CD14-positive monocyte (primary cell): ENCODE data around the gene INHA. TPM values are rescaled to one million over a fixed set of nuclear protein-coding genes. Genes with fewer than 3 reads are reported as not detected.

ENCODE experiments used
- DNase-seq, 3 donors: peaks; one replicate each; pipeline ENCODE4 v3.0.0-alpha.2; 2011 to 2022
- H2AFZ ChIP-seq: 2 replicates; pipeline ENCODE4 v1.6.0; 2012; ENCODE audit warnings: mild to moderate bottlenecking, low read depth, low read length, inconsistent platforms; ENCODE audit not compliant: insufficient read depth, poor library complexity, severe bottlenecking
- H3K27ac ChIP-seq, 2 donors: 1 replicate in 1 of 2; 2 replicates in 1 of 2; pipeline ENCODE4 v1.5.1; 2012 to 2013; ENCODE audit warnings: low read length in 2 of 2, control low read depth in 1 of 2, inconsistent platforms in 1 of 2, low read depth in 1 of 2, mild to moderate bottlenecking in 1 of 2
- H3K27me3 ChIP-seq, 2 donors: one replicate each; pipeline versions ENCODE4 v1.6.0 to v1.6.1; 2011 to 2013; ENCODE audit warnings: low read length in 2 of 2; ENCODE audit not compliant: control insufficient read depth in 2 of 2, insufficient read depth in 2 of 2
- H3K36me3 ChIP-seq, 2 donors: replicated peaks in 1 of 2; 1 replicate in 1 of 2; 2 replicates in 1 of 2; pipeline versions ENCODE4 v1.5.1 to v1.6.1; 2012 to 2013; ENCODE audit warnings: low read length in 2 of 2, control low read depth in 1 of 2, inconsistent platforms in 1 of 2, mild to moderate bottlenecking in 1 of 2; ENCODE audit not compliant: insufficient read depth in 2 of 2, control insufficient read depth in 1 of 2
- H3K4me1 ChIP-seq, 2 donors: 1 replicate in 1 of 2; 2 replicates in 1 of 2; pipeline versions ENCODE4 v1.5.1 to v1.6.1; 2012 to 2013; ENCODE audit warnings: low read length in 2 of 2, control low read depth in 1 of 2, inconsistent platforms in 1 of 2, mild to moderate bottlenecking in 1 of 2, moderate library complexity in 1 of 2; ENCODE audit not compliant: insufficient read depth in 2 of 2, control insufficient read depth in 1 of 2
- H3K4me2 ChIP-seq: replicated peaks from 2 replicates; pipeline ENCODE3; 2012; ENCODE audit warnings: low read length, moderate library complexity, mild to moderate bottlenecking; ENCODE audit not compliant: poor library complexity, severe bottlenecking; ENCODE audit errors: extremely low read depth
- H3K4me3 ChIP-seq, 3 experiments: fragments of 200-600 bp in 1 of 3; sonication (generic) in 1 of 3; replicated peaks in 1 of 3; 1 replicate in 2 of 3; 2 replicates in 1 of 3; pipeline ENCODE4 v1.5.1; 2011 to 2013; ENCODE audit warnings: low read length in 3 of 3, mild to moderate bottlenecking in 3 of 3, control low read depth in 2 of 3, low read depth in 2 of 3, inconsistent platforms in 1 of 3, moderate library complexity in 1 of 3
- H3K79me2 ChIP-seq: 2 replicates; pipeline ENCODE4 v1.6.0; 2012; ENCODE audit warnings: mild to moderate bottlenecking, control low read depth, inconsistent platforms, low read length, moderate library complexity; ENCODE audit not compliant: insufficient read depth
- H3K9ac ChIP-seq: 2 replicates; pipeline ENCODE4 v1.6.0; 2017; ENCODE audit warnings: low read length, mild to moderate bottlenecking; ENCODE audit not compliant: insufficient read depth, poor library complexity, severe bottlenecking
- H3K9me3 ChIP-seq, 2 donors: replicated peaks in 1 of 2; 1 replicate in 1 of 2; 2 replicates in 1 of 2; pipeline versions ENCODE4 v1.5.1 to v1.6.1; 2012 to 2013; ENCODE audit warnings: low read length in 2 of 2, control low read depth in 1 of 2; ENCODE audit not compliant: control insufficient read depth in 1 of 2, insufficient read depth in 1 of 2
- H4K20me1 ChIP-seq: 2 replicates; pipeline ENCODE4 v1.6.0; 2012; ENCODE audit warnings: mild to moderate bottlenecking, low read length, control low read depth, moderate library complexity; ENCODE audit not compliant: insufficient read depth
- H3K27ac Mint-ChIP-seq, 7 donors: one replicate each; pipeline ENCODE4 v1.8.0; 2020; ENCODE audit warnings: mild to moderate bottlenecking in 7 of 7, mixed read lengths in 7 of 7, moderate library complexity in 6 of 7, inconsistent platforms in 2 of 7
- H3K27me3 Mint-ChIP-seq, 3 donors: one replicate each; pipeline ENCODE4 v1.8.0; 2021 to 2022; ENCODE audit warnings: low read depth in 3 of 3, mild to moderate bottlenecking in 3 of 3, mixed read lengths in 3 of 3, moderate library complexity in 3 of 3, inconsistent platforms in 1 of 3
- H3K36me3 Mint-ChIP-seq, 2 donors: one replicate each; pipeline ENCODE4 v1.8.0; 2020; ENCODE audit warnings: mixed read lengths in 2 of 2, inconsistent platforms in 1 of 2, mild to moderate bottlenecking in 1 of 2
- H3K4me1 Mint-ChIP-seq: one replicate; pipeline ENCODE4 v1.8.0; 2020; ENCODE audit warnings: mild to moderate bottlenecking, mixed read lengths
- H3K4me3 Mint-ChIP-seq, 2 donors: one replicate each; pipeline ENCODE4 v1.8.0; 2020; ENCODE audit warnings: mild to moderate bottlenecking in 2 of 2, mixed read lengths in 2 of 2, moderate library complexity in 1 of 2
- H3K9me3 Mint-ChIP-seq, 7 donors: one replicate each; pipeline ENCODE4 v1.8.0; 2020 to 2022; ENCODE audit warnings: mixed read lengths in 7 of 7, mild to moderate bottlenecking in 6 of 7, moderate library complexity in 6 of 7, inconsistent platforms in 2 of 7
- WGBS: methylation state at CpG from one replicate; pipeline ENCODE4 v1.1.5; 2013; ENCODE audit warnings: missing lambda C conversion rate; ENCODE audit not compliant: insufficient coverage; 5-methylcytosine and 5-hydroxymethylcytosine counted together
- intact Hi-C, 2 donors: fragments of 100-400 bp; cut with micrococcal nuclease; formaldehyde crosslinking; loops; one replicate each; pipeline versions ENCODE4 v1.15.0 to v1.15.1; 2023
- polyA plus RNA-seq, 3 donors: library from polyadenylated mRNA; depleted of rRNA in 1 of 3; unstranded in 2 of 3; stranded (reverse) in 1 of 3; fragments of 300-500 nt in 2 of 3; fragments of >200 nt in 1 of 3; fragmentation: Illumina TruSeq in 2 of 3; gene quantifications; 1 replicate in 2 of 3; 2 replicates in 1 of 3; pipeline ENCODE4 v1.2.3, GENCODE V29; 2012 to 2021
- TF ChIP-seq, protein P1 (sequence below): fragments of 200-600 bp; IDR thresholded peaks from one replicate; pipeline ENCODE4 v1.8.0; 2022; ENCODE audit warnings: antibody characterized with exemption, mild to moderate bottlenecking

Gene INHA
- polyA plus RNA-seq, 3 donors = not detected

DNA sequence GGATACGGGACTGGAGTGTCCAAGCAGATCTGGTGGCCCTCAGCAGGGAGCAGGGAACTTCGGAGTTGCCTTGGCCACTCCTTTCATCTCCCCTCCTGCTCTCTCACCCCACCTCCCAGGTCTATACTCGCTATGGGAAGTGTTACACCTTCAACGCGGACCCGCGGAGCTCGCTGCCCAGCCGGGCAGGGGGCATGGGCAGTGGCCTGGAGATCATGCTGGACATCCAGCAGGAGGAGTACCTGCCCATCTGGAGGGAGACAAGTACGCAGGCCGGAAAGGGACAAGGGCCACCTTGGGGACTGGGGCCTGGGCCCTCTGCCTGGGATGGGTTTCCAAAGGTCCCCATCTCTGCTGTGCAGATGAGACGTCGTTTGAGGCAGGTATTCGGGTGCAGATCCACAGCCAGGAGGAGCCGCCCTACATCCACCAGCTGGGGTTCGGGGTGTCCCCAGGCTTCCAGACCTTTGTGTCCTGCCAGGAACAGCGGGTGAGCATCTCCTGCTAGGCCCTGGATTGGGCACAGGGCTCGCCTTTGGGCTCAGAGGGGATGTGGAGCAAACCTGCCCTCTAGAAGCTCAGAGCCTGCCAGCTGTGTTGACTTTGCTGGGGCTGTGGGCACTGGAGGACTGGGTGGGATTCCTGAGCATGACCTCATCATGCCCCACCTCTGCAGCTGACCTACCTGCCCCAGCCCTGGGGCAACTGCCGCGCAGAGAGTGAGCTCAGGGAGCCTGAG is 40.3 kb upstream of the INHA start:
- peaks cover 42 to 49% (median 47%) of the 10 kb centered on the region in 3 donors for H3K27me3 Mint-ChIP-seq
- H3K9me3 Mint-ChIP-seq = peaks cover 0 to 2% (median 0%) of the 10 kb centered on the region in 7 donors
- Histone ChIP-seq H2AFZ (no peak overlapping the region), H3K4me3 (no peak overlapping the region), H3K4me1 (no peaks in the 10 kb centered on the region), H4K20me1 (no peaks in the 10 kb centered on the region), H3K27ac (no peak overlapping the region), H3K27me3 (peaks cover 13 to 20% of the 10 kb centered on the region in 2 donors), H3K9me3 (no peaks in the 10 kb centered on the region), H3K79me2 (no peaks in the 10 kb centered on the region), H3K4me2 (no peak overlapping the region), H3K36me3 (no peaks in the 10 kb centered on the region), H3K9ac (no peak overlapping the region)
- H3K36me3 Mint-ChIP-seq = no peaks in the 10 kb centered on the region
- H3K4me3 Mint-ChIP-seq = peak overlapping the region in 1 of 2 donors; percentile 40
- no peaks in the 10 kb centered on the region for H3K4me1 Mint-ChIP-seq
- TF ChIP-seq, protein P1, sequence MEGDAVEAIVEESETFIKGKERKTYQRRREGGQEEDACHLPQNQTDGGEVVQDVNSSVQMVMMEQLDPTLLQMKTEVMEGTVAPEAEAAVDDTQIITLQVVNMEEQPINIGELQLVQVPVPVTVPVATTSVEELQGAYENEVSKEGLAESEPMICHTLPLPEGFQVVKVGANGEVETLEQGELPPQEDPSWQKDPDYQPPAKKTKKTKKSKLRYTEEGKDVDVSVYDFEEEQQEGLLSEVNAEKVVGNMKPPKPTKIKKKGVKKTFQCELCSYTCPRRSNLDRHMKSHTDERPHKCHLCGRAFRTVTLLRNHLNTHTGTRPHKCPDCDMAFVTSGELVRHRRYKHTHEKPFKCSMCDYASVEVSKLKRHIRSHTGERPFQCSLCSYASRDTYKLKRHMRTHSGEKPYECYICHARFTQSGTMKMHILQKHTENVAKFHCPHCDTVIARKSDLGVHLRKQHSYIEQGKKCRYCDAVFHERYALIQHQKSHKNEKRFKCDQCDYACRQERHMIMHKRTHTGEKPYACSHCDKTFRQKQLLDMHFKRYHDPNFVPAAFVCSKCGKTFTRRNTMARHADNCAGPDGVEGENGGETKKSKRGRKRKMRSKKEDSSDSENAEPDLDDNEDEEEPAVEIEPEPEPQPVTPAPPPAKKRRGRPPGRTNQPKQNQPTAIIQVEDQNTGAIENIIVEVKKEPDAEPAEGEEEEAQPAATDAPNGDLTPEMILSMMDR = no peak
- WGBS = 84% methylated on average over 20 of the region's 20 CpGs
- no peak for DNase-seq
- intact Hi-C loops = loop anchor here (2.0 to 5.0 kb wide), 4 partner anchors 35 to 129 kb away; partner anchors contain the start of gene GMPPA (in 1 of the 2)
- no peak overlapping the region for H3K27ac Mint-ChIP-seq

DNA sequence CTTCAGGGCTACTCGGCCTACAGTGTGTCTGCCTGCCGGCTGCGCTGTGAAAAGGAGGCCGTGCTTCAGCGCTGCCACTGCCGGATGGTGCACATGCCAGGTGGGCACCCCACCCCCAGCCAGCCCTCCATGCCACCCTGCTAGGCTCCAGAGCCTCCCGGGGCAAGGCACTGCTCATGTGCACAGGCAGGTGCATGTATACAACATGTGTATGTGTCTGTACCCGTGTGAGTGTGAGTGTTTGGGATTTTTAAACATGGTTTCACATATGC is 39.8 kb upstream of the INHA start:
- Mint-ChIP-seq H3K4me1 (no peaks in the 10 kb centered on the region), H3K4me3 (no peak overlapping the region), H3K36me3 (no peaks in the 10 kb centered on the region), H3K27ac (no peak overlapping the region), H3K9me3 (peaks cover 0 to 2% (median 0%) of the 10 kb centered on the region in 7 donors), H3K27me3 (peaks cover 41 to 45% (median 44%) of the 10 kb centered on the region in 3 donors)
- Histone ChIP-seq H3K27me3 (peaks cover 13 to 18% of the 10 kb centered on the region in 2 donors), H3K36me3 (no peaks in the 10 kb centered on the region), H3K9me3 (no peaks in the 10 kb centered on the region), H3K4me1 (no peaks in the 10 kb centered on the region), H2AFZ (no peak overlapping the region), H4K20me1 (no peaks in the 10 kb centered on the region), H3K4me2 (no peak overlapping the region), H3K4me3 (no peak overlapping the region), H3K9ac (no peak overlapping the region), H3K27ac (no peak overlapping the region), H3K79me2 (no peaks in the 10 kb centered on the region)
- 94% methylated on average over 5 of the region's 8 CpGs for WGBS
- DNase-seq = no peak
- intact Hi-C loops = loop anchor here (5.0 kb wide), 3 partner anchors 35 to 75 kb away; partner anchors contain the start of gene GMPPA (in 1 of the 2)
- TF ChIP-seq, protein P1 = no peak
